Calu3 (cell line): ENCODE measurements around the gene MISP. TPM values are rescaled to one million over a fixed set of nuclear protein-coding genes. Genes with fewer than 3 reads are reported as not detected.

Experiments used
- BruUV-seq: library from RNA; stranded (reverse); fragments of 400-500 nt; replicated peaks from 2 replicates; lab custom pipeline; 2021; lab: Mats Ljungman, UMichigan
- CTCF ChIA-PET: fragments of 300-600 bp; sonication (Branson Sonifier 250); formaldehyde crosslinking; loops from one replicate; lab custom pipeline; 2022; ENCODE audit warnings: antibody characterized with exemption; lab: Charles Lee
- DNase-seq: peaks from one replicate; pipeline ENCODE4 v3.0.0; 2022
- H3K27ac Mint-ChIP-seq: one replicate; pipeline ENCODE4 v1.8.0; 2022; ENCODE audit warnings: mixed read lengths; ENCODE audit not compliant: unreplicated experiment
- H3K27me3 Mint-ChIP-seq: one replicate; pipeline ENCODE4 v1.8.0; 2022; ENCODE audit warnings: mixed read lengths; ENCODE audit not compliant: unreplicated experiment
- H3K36me3 Mint-ChIP-seq: one replicate; pipeline ENCODE4 v1.8.0; 2022; ENCODE audit warnings: mild to moderate bottlenecking, moderate library complexity, mixed read lengths; ENCODE audit not compliant: insufficient read depth, unreplicated experiment
- H3K4me1 Mint-ChIP-seq: one replicate; pipeline ENCODE4 v1.8.0; 2022; ENCODE audit warnings: mild to moderate bottlenecking, low read depth, mixed read lengths; ENCODE audit not compliant: unreplicated experiment
- H3K4me3 Mint-ChIP-seq: one replicate; pipeline ENCODE4 v1.8.0; 2022; ENCODE audit warnings: mild to moderate bottlenecking, low read depth, moderate library complexity, mixed read lengths; ENCODE audit not compliant: unreplicated experiment
- H3K9me3 Mint-ChIP-seq: one replicate; pipeline ENCODE4 v1.8.0; 2022; ENCODE audit warnings: low read depth, mixed read lengths; ENCODE audit not compliant: unreplicated experiment
- intact Hi-C: fragments of 100-400 bp; cut with micrococcal nuclease; formaldehyde crosslinking; loops from one replicate; pipeline ENCODE4 v1.10.0; 2022; ENCODE audit not compliant: unreplicated experiment
- total RNA-seq: library from RNA; stranded (reverse); gene quantifications from 2 replicates; pipeline ENCODE4 v1.2.3, GENCODE V29; 2022
- TF ChIP-seq, protein P1 (sequence below): fragments of 200-600 bp; IDR thresholded peaks from one replicate; pipeline ENCODE4 v1.8.0; 2022; ENCODE audit warnings: antibody characterized with exemption; ENCODE audit not compliant: unreplicated experiment

Gene MISP
- total RNA-seq, 1 experiment from 2014 or later = 73.9 TPM

DNA sequence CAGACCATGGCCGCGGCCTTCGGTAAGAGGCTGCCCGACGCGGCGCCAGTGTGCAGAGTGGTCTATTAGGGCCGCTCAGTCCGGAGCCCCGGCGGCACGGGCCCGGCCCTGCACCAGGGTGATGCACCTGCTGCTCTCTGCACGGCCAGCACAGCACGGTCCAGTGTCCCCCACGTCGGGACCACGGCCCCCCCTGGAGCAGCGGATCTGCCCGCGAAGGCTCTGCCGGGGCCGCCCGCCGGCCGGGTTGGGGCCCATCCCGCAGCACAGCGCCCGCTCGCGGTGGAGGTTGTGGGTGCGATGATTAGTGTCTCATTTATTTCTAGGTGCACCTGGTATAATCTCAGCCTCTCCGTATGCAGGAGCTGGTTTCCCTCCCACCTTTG is 54.2 kb downstream of the MISP start:
- Mint-ChIP-seq H3K27ac (no peak overlapping the region), H3K4me3 (no peak overlapping the region), H3K4me1 (peaks cover 5% of the 10 kb centered on the region), H3K9me3 (no peaks in the 10 kb centered on the region), H3K27me3 (no peaks in the 10 kb centered on the region), H3K36me3 (peaks cover 72% of the 10 kb centered on the region)
- intact Hi-C loops = no loop called here
- TF ChIP-seq, protein P1, sequence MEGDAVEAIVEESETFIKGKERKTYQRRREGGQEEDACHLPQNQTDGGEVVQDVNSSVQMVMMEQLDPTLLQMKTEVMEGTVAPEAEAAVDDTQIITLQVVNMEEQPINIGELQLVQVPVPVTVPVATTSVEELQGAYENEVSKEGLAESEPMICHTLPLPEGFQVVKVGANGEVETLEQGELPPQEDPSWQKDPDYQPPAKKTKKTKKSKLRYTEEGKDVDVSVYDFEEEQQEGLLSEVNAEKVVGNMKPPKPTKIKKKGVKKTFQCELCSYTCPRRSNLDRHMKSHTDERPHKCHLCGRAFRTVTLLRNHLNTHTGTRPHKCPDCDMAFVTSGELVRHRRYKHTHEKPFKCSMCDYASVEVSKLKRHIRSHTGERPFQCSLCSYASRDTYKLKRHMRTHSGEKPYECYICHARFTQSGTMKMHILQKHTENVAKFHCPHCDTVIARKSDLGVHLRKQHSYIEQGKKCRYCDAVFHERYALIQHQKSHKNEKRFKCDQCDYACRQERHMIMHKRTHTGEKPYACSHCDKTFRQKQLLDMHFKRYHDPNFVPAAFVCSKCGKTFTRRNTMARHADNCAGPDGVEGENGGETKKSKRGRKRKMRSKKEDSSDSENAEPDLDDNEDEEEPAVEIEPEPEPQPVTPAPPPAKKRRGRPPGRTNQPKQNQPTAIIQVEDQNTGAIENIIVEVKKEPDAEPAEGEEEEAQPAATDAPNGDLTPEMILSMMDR = no peak
- no TSS peak for BruUV-seq
- DNase-seq = no peak
- CTCF ChIA-PET = no interaction called here

DNA sequence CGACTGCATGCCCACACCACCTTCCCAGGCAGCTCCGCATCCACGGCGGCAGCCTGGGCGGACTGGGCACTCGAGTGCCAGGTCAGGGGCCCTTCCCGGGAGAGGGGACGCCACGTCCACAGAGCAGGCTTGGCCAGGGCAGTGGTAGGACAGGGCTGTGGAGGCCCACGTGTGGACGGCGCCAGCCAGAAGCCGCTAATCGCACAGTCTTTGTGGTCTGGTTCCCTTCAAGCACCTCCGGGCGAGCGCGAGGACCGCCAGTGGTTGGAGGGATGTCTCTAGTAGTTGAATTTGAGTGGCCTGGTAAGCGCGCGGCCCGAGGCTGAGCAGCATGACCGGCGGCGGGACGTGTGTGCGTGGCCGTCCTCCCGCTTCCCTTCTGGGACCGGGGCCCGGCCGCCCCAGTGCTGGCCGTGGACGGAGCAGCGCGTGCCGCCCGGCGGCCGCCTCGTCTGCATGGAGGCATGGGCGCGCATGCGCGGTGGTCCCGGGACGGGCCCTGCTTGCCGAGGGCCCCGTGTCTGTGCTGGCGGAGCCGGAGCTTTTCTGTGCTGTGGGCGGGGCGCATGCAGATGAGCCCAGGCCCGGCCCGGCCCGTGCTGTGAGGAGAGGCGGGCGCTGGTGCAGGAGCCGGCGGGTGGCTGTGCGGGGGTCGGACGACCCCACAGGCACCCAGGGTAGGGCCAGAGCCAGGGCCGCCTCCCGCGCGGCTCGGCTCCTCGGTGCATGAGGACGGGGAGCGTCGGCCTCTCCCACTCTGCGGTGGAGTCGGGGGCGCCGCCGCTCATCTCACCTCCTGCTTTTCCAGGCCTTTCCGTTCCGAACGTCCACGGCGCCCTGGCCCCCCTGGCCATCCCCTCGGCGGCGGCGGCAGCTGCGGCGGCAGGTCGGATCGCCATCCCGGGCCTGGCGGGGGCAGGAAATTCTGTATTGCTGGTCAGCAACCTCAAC is 55.0 kb downstream of the MISP start:
- intact Hi-C loops = no loop called here
- DNase-seq = no peak
- H3K27ac Mint-ChIP-seq = no peak overlapping the region
- no TSS peak for BruUV-seq
- TF ChIP-seq, protein P1 = no peak
- CTCF ChIA-PET = no interaction called here
- H3K4me1 Mint-ChIP-seq = no peaks in the 10 kb centered on the region
- H3K27me3 Mint-ChIP-seq = no peaks in the 10 kb centered on the region
- H3K9me3 Mint-ChIP-seq = no peaks in the 10 kb centered on the region
- no peak overlapping the region for H3K4me3 Mint-ChIP-seq
- peaks cover 72% of the 10 kb centered on the region for H3K36me3 Mint-ChIP-seq

DNA sequence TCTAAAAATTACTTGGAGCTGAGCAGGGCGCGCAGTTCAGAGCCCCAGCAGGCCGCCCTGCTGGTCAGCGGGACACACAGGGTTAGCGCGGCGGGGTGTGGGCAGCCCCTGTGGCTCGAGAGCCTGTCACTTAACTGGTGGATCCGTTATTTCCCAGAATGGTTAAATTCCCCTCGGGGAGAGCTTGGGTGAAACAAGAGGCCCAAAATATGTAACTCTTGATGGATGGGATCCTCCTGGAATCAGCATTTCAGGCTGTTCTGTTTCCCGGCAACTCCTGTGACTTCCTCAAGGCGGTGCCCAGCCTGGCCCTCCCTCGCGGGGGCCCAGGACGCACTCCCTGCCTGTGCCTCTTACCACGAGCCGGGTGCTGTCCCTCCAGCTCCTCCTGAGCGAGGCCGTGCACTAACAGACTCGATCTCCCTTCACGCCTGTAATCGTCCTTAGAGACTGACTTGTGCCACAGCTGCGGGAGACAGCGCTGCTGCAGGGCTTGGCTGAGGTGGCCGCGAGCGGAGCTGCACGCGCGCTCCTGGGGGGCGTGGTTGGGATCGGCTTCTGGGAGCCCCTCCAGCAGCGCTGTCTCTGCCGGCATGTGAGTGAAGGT is 56.0 kb downstream of the MISP start:
- H3K36me3 Mint-ChIP-seq = peaks cover 70% of the 10 kb centered on the region
- H3K4me3 Mint-ChIP-seq = no peak overlapping the region
- H3K27ac Mint-ChIP-seq = peak overlapping the region; percentile 44
- intact Hi-C loops = no loop called here
- H3K27me3 Mint-ChIP-seq = no peaks in the 10 kb centered on the region
- DNase-seq = no peak
- BruUV-seq = no TSS peak
- H3K4me1 Mint-ChIP-seq = no peaks in the 10 kb centered on the region
- TF ChIP-seq, protein P1 = no peak
- H3K9me3 Mint-ChIP-seq = no peaks in the 10 kb centered on the region
- CTCF ChIA-PET = no interaction called here

DNA sequence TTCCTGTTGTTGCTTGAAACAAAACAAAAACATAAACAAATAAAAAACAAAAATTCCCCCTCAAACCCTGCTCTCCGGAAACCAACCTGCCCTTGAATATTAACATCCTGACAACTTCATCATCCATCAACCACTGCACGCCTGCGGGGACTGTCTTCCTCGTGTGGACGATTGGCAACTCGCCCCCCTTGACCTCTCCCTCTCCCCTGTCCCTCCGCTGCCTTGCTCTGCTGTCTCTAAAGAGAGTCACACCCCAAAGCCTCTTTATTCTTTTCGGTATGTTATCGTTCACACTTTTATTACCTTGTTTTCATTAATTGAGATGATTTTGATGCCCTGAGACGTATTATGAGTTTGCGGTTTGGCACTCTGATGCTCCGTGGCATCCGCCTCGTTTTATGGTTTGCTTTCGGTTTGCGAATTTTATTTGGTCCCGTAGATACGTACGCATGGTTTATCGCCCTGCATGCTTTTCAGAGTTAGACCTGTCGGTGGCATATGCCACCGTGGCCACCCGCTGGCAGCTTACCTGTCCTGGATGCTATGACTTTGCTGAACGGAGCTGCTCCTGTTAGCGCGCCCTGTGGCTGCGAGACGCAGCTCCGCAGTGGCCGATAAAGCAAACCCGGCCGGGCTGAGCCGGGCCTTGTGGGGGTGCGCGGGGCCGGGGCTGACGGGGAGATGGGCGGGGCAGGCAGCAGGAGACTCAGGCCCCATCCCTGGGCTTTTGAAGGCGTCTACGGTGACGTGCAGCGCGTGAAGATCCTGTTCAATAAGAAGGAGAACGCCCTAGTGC is 56.9 kb downstream of the MISP start:
- TF ChIP-seq, protein P1 = no peak
- CTCF ChIA-PET = no interaction called here
- H3K4me1 Mint-ChIP-seq = no peaks in the 10 kb centered on the region
- intact Hi-C loops = no loop called here
- DNase-seq = no peak
- H3K27ac Mint-ChIP-seq = peak overlapping the region; percentile 44
- no TSS peak for BruUV-seq
- H3K9me3 Mint-ChIP-seq = no peaks in the 10 kb centered on the region
- H3K27me3 Mint-ChIP-seq = no peaks in the 10 kb centered on the region
- peaks cover 68% of the 10 kb centered on the region for H3K36me3 Mint-ChIP-seq
- no peak overlapping the region for H3K4me3 Mint-ChIP-seq
